HG03571 (cell line): ENCODE results near the gene SLC22A2.
"Not testable (repeated sequence)": the region's sequence is repeated elsewhere in the genome, so short reads cannot be mapped to it uniquely, and the experiment has no call there.

Experiments used
- ATAC-seq: cut with Tn5 transposase; IDR thresholded peaks from one replicate; pipeline ENCODE4 v1.9.1; 2021; ENCODE audit not compliant: unreplicated experiment

SLC22A2 gene

GRCh38 chr6:160258346-160259142, at the start of gene SLC22A2:
TSS of gene SLC22A2 (minus strand) at chr6:160258821. CDS start at chr6:160258757, 64 bp downstream.
- no peak for ATAC-seq

GRCh38 chr6:160305926-160306713, 47.5 kb upstream of the SLC22A2 start:
- no peak for ATAC-seq

GRCh38 chr6:160303806-160304205, 45.2 kb upstream of the SLC22A2 start:
- no peak for ATAC-seq

GRCh38 chr6:160302431-160303082, 43.9 kb upstream of the SLC22A2 start:
- ATAC-seq = not testable (repeated sequence)

GRCh38 chr6:160301339-160301738, 42.7 kb upstream of the SLC22A2 start:
- ATAC-seq = no peak

GRCh38 chr6:160300076-160300695, 41.6 kb upstream of the SLC22A2 start:
- no peak for ATAC-seq

GRCh38 chr6:160299559-160299958, 40.9 kb upstream of the SLC22A2 start:
- ATAC-seq = no peak

GRCh38 chr6:160298121-160298520, 39.5 kb upstream of the SLC22A2 start:
- ATAC-seq = no peak

- ATAC-seq = no peak
Measured at GRCh38 chr6:160297310-160297709, 38.7 kb upstream of the SLC22A2 start.

GRCh38 chr6:160293844-160294243, 35.2 kb upstream of the SLC22A2 start:
- ATAC-seq = no peak

- ATAC-seq = no peak
Measured at GRCh38 chr6:160285541-160286105, 27.0 kb upstream of the SLC22A2 start.

GRCh38 chr6:160284575-160284974, 26.0 kb upstream of the SLC22A2 start:
- ATAC-seq = no peak

GRCh38 chr6:160282444-160282843, 23.8 kb upstream of the SLC22A2 start:
- ATAC-seq = no peak

- no peak for ATAC-seq
Measured at GRCh38 chr6:160279850-160280249, 21.2 kb upstream of the SLC22A2 start.

GRCh38 chr6:160278786-160279310, 20.2 kb upstream of the SLC22A2 start:
- ATAC-seq = no peak

GRCh38 chr6:160278311-160278710, 19.7 kb upstream of the SLC22A2 start:
- ATAC-seq = no peak

- no peak for ATAC-seq
Measured at GRCh38 chr6:160277546-160277945, 18.9 kb upstream of the SLC22A2 start.

GRCh38 chr6:160277144-160277543, 18.5 kb upstream of the SLC22A2 start:
- no peak for ATAC-seq

GRCh38 chr6:160276126-160276525, 17.5 kb upstream of the SLC22A2 start:
- ATAC-seq = no peak

GRCh38 chr6:160275511-160276003, 16.9 kb upstream of the SLC22A2 start:
- no peak for ATAC-seq
